NCI-H1092 treated with DMSO at 0.1 percent for 48 hours (cell line): ENCODE results near the gene PGS1.

Experiments used
- DNase-seq: peaks from one replicate; lab custom pipeline; 2025; lab: John Stamatoyannopoulos, UW

PGS1 gene

DNA sequence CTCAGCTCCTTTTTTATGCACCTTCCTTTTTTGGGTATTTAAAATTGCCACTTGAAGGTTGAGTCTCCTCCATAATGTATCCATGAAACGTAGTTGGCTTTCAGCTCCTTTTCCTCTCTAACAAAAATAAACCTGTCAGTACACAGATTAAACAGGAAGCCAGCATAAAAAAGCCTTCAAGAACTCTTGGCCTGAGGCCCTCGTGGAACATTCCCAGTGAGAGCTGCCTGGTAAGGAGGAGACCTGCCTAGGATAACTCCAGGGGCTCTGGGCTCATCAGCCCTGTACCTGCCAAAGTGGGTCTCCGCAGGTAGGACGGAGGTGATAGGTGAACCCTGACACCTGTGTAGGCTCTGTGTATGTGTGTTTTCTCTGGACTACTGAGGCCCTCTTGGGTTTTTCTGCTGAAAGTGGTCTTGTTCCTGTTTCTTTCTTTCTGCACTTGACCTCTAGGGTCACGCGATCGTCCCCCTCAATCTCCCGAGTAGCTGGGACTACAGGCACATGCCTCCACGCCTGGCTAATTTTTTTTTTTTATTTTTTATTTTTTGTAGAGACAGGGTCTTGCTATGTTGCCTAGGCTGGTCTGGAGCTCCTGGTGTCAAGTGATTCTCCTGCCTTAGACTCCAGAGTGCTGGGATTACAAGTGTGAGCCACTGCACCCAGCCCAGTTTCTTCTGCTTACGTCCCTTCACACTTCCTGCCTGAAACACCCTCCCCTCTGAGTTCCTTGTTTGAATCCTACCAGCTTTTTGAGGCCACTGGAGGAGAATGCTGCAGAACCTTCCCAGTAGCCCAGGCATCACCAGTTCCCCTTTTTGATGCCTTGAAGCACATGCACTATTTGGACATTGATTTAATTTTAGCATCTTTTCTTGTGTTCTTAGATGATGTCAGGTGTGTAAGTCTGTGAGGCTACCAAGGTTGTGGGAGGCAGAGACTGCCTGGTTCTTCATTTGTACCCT lies 9.8 kb downstream of the PGS1 start:
- peak; percentile 4 for DNase-seq

DNA sequence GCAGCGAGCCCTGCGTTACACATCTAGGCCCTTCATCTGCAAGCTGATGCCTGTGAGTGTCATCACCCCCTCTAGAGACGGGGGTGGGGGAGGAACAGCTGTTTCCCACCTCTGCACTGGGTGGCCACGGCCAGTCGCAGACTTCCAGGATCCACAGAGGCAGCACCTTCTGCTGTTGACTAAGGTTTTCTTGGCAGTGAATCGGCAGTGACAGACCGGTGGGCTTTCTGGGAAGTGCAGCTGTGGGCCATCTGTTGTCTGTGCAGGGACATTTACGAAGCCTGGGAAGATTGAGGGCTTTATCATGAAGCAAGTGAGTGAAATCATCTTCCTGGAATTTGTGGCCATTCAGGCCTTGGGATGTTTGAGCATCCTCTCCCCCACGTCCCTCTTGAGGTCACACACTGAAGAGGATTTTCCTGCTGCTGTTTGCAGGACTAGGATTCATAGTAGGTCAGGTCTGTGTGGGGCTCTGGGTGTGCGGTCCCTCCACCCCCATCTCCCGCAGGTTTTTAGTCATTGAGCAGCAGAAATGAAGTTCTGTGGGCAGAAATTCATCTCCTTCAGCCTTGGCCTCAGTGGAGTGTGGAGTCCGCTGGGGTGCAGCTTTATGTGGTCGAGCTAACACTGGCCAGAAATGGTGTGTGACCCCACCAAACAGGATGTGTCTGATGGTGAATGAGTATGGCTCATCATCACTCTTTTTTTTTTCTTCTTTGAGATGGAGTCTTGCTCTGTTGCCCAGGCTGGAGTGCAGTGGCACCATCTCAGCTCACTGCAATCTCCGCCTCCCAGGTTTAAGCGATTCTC lies 12.0 kb downstream of the PGS1 start:
- no peak for DNase-seq

DNA sequence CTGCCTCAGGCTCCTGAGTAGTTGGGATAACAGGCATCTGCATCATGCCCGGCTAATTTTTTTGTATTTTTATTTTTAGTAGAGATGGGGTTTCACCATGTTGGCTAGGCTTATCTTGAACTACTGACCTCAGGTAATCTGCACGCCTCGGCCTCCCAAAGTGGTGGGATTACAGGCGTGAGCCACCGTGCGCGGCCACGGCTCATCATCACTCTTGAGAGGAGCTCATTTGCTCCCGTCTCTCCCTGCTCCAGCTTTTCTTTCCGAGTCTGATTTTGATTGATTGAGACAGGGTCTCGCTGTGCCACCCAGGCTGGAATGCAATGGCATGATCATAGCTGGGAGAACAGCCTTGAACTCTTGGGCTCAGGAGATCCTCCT lies 12.6 kb downstream of the PGS1 start:
- DNase-seq, result no peak

GRCh38 chr17:78391843-78392242 lies 13.4 kb downstream of the PGS1 start:
- DNase-seq, result no peak

DNA sequence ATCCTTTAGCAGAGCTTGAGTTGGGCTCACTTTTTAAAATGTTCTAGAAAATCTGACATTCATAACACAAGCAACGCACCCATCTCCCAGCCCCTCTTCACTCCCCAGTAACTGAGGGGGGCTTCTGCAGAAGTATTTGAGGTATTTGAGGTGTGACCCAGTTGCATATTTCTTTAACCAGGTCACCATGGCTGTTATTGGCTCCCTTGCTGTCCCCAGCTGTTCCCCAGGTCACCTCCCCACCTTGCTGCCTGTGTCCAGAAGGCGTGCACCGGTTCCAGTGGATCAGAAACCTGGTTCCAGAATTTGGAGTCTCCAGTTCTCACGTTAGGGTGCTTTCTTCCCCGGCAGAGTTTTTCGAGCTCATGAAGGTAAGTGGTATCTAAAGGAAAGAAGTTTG lies 13.8 kb downstream of the PGS1 start:
- no peak for DNase-seq

DNA sequence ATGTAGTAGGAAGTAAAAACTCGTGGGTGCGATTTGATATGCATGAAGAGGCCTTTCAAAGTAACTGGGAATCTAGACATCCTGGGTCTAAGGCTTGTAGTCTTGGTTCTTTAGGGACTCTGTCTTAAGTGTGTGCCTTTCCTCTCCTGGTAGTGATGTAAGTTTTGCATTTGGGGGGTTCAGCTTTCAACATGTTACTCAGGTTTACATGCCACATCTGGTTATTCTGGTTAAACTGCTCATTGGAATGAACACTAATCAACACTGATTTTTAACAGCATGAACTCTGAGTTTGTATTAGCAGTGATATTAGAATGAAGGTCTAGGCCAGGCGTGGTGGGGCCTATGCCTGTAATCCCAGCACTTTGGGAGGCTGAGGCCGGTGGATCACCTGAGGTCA lies 15.1 kb downstream of the PGS1 start:
- DNase-seq, result no peak

GRCh38 chr17:78394209-78394608 lies 15.8 kb downstream of the PGS1 start:
- peak; percentile 28 for DNase-seq

DNA sequence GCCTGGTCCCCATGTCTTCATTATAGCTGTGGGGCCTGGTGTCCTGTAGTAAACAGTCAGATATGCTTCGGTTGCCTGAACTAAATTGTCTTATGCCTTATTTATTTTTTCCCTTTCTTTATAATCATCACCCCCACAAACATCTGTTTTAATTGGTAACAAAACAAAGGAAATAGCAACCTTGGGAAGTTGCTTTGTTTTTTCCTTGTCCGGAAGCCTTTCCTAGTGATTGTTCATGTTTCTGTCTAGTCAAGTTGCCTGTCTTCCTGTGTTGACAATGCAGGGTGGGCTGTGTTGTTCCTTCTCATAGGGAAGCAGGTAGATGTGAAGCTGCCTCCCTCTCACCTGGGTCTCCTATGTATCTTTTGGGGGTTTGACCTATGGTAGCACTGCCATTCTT lies 16.7 kb downstream of the PGS1 start:
- DNase-seq, result no peak

- DNase-seq, result no peak
These were observed 18.2 kb downstream of the PGS1 start for GRCh38 chr17:78396441-78397337.

DNA sequence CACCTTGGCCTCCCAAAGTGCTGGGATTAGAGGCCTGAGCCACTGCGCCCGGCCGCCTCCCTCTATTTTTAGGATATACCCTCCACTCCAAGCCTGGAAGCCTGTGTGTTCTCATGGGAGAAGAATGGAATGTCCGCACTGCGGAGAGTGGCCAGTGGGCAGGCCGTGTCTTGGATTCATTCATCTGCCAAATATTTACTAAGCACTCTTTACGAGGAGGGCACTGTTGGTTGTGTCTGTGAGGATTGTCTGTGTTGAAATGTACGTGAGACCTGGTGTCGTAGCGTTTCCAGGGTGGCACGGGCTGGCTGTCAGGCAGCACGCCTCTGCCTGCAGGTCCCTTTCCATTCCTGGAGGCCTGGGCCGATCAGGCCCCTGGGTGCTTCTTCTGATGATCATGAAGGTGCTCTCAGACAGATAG lies 19.2 kb downstream of the PGS1 start:
- no peak for DNase-seq

GRCh38 chr17:78398390-78398789 lies 19.9 kb downstream of the PGS1 start:
- no peak for DNase-seq

DNA sequence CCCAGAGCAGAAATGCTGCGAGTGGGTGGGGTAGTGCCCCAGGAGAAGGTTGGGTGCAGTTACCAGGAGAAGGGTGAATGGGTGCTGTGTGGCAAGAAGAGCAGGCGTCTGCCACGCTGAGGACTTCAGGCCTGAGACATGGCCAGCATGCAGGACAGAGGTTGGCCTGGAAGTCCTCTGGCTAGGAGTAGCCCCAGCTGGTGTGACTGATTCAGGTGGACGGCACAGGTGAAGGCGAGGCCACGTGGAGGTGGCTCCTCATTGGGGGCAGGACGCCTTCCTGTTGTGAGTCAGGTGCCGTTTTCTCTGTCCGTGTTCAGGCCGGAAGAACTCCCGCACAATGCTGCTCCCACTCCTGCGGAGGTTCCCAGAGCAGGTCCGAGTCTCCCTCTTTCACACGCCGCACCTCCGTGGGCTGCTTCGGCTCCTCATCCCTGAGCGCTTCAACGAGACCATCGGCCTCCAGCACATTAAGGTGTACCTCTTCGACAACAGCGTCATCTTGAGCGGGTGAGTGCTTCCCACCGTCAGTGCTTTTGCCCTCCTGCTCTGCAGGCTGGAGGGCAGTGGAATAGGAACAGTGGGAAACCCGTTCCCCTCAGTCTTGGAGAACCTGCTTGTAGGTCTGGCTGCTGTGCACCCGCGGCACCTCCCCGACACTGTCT lies 20.7 kb downstream of the PGS1 start:
- no peak for DNase-seq

DNA sequence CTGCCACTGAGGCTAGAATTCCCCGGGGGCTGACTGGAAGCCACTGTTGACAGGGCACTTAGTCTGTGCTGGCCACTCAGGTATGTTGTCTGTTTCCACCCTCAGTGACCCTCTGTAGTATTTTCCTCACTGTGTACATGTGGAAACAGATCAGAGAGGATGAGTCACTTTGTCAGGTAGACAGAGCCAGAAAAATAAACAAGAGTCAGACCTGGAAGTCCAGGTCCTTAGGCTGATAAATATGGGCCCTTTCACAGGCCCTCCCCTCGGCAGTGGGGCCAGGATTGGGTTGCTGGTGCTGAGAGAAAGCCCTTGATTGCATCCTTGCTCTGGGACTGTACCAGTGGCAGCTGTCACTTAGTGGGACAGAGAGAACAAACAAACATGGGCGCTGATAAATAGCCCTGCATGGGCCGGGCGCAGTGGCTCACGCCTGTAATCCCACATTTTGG lies 21.3 kb downstream of the PGS1 start:
- DNase-seq, result no peak

- no peak for DNase-seq
These were observed 22.3 kb downstream of the PGS1 start for GRCh38 chr17:78400581-78401240.

DNA sequence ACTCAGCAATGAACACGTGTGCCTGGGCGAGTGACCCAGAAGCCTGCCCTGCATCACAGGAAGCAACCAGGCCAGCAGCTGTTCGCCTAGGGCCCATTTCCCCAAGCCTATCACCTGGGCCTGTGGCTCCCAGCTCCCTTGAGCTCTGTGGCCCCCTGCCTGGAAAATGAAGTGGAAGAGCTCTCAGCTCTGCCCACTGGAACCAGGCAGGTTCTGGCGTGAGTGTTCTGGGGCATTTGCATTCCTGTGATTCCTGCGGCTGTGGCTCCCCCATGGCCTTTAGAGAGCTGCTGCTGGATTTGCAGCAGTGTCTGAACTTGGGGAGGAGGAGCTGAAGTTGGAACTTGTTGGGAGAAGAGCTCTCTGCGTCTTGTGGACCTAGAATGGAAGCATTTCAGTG lies 22.8 kb downstream of the PGS1 start:
- DNase-seq, result no peak

- DNase-seq, result no peak
These were observed 23.4 kb downstream of the PGS1 start for GRCh38 chr17:78401891-78402290.

- DNase-seq, result no peak
These were observed 25.4 kb downstream of the PGS1 start for GRCh38 chr17:78403822-78404221.

DNA sequence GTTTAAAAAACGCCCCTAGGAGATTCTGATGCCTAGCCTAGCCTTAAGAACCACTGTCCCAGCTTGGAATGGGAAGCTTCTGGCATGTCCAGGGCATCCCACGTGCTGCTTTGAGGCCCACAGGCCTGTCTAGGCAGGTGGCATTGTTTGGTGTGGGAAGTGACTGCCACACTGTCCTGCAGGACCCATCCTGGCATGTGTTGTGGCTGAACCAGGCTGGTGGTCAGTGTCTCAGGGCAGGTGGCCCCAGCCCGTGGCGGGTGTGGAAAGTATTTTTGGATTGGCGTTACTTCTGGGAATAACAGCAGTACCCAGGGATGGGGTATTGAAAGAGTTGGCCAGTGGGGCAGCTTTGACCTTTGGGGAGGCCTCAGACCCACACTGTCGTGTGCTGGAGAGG lies 27.9 kb downstream of the PGS1 start:
- no peak for DNase-seq

DNA sequence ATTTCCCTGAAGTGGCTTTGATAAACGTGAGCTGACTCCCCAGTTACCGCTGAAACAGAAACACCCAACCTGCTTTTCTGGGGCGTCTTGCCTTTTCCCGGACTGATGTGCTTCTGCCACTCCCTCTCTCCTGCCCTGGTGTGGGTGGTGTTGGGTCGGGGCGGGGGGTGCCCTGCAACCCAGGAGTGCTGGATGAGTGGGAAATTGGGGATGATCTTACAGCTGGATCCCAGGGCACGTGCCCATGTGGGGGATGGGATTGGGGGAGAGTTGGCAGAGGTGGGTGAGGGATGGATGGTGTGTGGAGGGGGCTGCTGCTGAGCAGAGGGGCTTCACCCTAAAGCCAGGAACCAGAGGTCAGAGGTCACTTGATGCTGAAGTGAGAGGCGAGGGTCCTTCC lies 28.5 kb downstream of the PGS1 start:
- DNase-seq, result no peak

DNA sequence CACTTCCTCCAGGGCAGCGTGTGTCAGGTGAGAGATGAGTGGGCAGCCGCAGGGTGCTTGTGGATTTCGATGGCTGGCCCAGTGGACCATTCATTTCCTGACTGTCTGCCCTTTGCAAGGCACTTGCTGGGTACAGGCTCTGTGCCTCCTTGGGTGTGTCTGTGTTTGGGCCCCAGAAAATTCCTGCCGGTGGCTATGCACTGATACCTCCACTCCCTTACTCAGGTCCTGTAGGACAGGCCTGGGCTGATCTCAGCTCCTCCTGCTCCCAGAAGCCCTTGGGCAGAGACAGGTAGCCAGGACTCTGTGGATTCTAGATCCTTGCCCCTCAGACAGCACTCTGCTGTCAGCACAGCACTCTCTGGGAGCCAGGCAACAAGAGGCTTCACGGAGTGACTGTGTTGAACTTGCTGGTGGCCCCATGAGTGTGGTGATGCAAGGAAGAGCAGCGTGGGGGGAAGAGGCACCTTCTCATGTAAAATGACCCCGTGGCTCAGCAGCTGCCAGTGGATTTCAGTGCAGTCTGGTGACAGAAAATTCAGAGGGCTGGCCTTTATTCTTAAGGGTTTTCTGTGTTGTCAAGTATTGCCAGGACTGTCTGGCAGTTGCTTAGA lies 29.0 kb downstream of the PGS1 start:
- no peak for DNase-seq
